HG03139 (cell line): ENCODE data around the gene TRIM5.
A peak's percentile ranks its signal among the peaks of the same experiment; 100 is the strongest.
"Not testable (repeated sequence)": the region's sequence is repeated elsewhere in the genome, so short reads cannot be mapped to it uniquely, and the experiment has no call there.

Experiments used
- ATAC-seq: cut with Tn5 transposase; IDR thresholded peaks from one replicate; pipeline ENCODE4 v1.9.1; 2021; ENCODE audit not compliant: unreplicated experiment

Gene TRIM5, protein sequence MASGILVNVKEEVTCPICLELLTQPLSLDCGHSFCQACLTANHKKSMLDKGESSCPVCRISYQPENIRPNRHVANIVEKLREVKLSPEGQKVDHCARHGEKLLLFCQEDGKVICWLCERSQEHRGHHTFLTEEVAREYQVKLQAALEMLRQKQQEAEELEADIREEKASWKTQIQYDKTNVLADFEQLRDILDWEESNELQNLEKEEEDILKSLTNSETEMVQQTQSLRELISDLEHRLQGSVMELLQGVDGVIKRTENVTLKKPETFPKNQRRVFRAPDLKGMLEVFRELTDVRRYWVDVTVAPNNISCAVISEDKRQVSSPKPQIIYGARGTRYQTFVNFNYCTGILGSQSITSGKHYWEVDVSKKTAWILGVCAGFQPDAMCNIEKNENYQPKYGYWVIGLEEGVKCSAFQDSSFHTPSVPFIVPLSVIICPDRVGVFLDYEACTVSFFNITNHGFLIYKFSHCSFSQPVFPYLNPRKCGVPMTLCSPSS

DNA sequence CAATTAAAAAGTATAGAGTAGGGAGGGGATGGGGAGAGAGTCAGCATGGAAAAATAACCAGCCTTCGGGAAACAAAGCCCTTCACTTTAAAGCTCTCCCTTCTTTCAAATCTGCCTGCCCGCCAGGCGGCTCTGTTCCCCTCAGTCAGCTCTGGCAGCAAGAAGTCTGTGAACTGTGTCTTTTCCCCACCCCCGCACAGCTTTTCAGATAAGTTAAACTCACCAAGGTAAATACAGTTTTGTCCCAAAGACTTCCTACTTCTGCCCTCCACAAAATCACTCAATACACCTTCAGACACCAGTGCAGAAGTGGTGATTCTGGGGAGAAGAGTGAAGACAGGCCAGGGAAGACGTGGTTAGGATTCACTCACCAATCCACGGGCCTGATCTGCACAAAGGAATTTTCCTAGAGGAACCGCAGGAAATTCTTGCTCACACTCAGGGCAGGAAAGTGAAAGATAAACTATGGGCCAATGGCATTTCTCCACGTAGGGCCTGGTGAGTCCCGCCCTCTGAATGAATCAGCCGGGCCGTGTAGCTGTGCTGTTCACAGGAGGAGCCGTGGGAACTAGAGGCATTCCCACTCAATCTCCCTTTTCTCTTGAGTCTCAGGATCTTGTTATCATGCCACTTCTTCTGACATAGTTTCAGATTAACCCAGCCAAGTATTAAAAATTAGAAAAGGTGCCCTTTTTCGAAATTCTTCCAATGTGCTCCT lies at the start of gene TRIM5:
TRIM5 (minus strand) TSS at position 429 of the 717 bp plus-strand sequence. CDS start 4,897 bp downstream, outside the sequence.
- peak; percentile 72 for ATAC-seq

DNA sequence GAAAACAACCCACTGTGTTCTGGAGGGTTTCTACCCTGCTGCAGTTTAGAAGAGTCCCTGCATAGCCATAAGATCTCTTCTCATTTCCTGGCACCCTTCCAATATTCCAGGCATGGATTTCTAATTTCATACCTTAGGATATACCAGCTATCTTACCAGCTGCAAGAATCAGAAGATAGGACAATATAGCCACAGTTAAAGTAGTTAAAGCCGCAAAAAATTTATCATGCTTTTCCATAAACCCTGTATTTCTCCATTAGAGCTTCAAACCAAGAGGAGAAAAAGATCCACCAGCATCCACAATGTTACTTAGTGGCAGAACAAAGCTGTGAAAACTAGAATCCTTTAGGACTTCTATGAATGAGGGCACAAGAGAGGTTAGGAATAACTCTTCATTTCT lies 42.8 kb upstream of the TRIM5 start:
- no peak for ATAC-seq

DNA sequence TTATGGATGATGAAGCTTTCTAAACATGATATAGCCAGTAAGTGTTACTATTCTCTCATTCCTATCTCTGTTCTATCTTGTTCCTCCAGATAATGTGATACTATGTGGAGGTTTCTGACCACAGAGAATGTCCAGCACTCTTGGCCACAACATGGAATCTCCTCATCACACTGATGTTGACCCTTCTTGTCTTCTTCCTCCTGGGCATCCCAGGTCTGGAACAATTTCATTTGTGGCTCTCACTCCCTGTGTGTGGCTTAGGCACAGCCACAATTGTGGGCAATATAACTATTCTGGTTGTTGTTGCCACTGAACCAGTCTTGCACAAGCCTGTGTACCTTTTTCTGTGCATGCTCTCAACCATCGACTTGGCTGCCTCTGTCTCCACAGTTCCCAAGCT lies 41.5 kb upstream of the TRIM5 start:
- no peak for ATAC-seq

DNA sequence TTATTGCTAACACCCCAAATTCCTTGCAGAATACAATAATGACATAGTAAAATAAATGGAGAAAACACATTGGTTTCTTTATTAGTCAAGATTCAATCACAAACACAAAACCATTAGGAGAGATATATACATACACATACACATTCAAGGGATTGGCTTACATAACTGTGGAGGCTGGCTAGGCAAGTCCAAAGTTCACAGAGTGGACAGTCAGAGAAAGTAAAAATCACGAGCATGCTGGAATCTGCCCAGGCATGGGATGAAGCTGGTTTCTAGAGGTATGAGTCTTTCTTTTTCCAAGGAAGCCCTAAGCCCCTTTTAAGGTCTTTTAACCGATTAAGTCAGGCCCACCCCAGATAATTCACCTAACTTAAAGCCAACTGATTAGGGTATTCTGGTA lies 37.7 kb upstream of the TRIM5 start:
- no peak for ATAC-seq

DNA sequence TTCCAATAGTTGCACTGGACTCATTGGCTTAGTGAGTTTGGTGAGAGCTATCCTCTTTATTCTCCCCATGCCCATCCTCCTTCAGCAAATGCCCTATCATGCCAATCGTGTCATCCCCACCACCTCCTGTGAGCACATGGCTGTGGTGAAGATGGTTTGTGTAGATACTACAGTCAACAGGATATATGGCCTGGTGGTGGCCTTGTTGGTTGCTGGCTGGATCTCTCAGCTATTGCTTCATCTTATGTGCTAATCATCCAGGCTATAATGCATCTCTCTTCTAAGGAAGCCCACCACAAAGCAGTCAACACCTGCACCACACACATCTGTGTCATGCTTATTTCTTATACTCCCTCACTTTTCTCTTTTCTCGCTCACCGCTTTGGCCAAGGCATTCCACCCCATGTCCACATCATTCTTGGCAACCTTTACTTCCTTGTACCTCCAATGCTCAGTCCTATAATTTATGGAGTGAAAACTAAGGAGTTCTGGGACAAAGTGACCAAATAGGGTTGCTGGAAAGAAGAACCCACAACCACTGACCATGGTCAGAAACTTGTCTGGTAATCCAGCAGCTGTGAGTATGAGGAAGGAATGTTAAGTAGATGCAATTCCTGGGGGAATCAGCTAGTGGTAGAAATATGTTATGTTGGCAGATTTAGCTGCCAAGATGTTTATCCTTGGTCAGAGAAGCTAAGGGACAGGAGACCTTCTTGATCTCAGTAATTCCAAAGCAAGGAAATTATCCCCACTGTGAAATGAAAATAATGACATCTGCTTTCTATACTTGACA lies 35.0 kb upstream of the TRIM5 start:
- no peak for ATAC-seq

DNA sequence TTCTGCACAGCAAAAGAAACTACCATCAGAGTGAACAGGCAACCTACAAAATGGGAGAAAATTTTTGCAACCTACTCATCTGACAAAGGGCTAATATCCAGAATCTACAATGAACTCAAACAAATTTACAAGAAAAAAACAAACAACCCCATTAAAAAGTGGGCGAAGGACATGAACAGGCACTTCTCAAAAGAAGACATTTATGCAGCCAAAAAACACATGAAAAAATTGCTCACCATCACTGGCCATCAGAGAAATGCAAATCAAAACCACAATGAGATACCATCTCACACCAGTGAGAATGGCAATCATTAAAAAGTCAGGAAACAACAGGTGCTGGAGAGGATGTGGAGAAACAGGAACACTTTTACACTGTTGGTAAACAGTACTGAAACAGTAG lies 31.6 kb upstream of the TRIM5 start:
- not testable (repeated sequence) for ATAC-seq

DNA sequence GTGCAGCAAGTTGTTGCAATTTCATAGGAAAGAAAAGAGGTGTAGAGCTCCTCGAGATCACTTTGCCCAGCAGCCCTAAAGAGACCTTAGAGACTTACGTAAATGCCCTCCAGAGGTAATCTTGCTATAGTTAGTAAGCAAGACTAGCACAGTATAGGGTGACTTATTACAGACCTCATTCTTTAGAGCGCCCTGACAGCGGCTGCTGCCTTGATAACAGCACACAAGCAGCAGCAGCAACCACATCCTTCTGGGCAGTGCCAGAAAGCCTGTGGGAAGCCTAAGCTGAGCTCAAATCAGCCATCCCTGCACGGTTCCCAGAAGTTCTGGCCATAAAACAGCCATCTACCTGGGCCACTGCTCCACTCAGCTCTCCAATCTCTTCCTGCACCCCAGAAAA lies 28.8 kb upstream of the TRIM5 start:
- no peak for ATAC-seq

DNA sequence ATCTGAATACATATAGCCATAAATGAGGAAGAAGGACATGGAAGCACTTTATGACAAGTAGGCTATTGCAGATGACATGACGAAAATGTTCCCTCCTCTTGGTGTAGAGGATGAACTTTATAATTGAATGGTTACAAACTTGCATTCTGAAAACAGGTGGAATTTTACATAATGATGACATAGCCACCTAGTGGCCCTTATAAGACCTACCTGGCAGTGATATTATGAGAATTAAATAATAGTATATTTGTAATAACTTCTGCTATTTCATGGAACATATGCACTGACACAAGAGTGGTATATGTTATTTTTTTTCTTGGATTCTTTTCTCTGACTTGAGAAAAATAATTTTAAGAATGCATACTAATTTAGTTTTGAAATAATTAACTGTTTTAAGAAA lies 27.6 kb upstream of the TRIM5 start:
- ATAC-seq, result no peak

DNA sequence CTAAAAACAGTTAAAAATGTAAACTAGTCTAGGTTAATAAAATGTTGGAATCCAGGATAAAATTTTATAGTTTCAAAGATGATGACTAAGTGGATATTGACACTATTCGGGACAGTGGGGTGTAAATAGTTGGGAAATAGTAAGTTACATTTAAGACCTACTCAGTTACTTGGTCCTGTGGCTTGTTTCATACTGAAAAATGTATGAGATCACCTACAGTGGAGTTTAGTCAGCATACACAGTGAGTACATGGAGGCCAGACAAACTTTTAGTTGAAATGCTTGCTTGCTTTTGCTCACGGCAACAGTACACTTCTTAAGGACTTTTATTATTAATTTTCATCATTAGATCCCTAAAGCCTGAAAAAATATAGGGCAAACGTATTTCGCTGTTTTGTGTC lies 20.8 kb upstream of the TRIM5 start:
- ATAC-seq, result no peak

DNA sequence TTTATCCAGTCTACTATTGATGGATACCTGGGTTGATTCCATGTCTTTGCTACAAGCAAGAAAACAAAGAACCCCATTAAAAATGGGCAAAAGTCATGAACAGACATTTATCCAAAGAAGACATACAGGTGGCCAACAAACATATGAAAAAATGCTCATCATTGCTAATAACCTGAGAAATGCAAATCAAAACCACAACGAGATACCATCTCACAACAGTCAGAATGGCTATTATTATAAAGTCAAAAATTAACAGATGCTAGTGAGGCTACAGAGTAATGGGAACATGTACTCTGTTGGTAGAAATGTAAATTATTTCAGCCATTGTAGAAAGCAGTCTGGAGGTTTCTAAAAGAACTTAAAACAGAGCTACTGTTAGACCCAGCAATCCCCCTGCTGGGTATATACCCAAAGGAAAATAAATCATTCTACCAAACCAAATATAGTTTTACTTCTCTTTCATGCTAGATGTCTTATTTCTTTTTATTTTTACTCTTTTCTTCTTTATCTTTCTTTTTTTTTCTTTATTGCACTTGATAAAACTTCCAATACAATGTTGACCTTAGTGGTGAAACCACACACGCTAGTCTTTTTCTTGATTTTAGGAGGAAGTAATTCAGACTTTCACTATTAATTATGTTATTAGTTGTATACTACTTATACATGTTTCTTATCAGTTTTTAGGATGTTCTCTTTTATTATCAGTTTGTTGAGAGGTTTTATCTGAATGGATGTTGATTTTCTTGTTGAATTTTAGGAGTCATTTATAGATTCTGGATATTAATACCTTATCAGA lies 19.1 kb upstream of the TRIM5 start:
- ATAC-seq, result peak; percentile 80

DNA sequence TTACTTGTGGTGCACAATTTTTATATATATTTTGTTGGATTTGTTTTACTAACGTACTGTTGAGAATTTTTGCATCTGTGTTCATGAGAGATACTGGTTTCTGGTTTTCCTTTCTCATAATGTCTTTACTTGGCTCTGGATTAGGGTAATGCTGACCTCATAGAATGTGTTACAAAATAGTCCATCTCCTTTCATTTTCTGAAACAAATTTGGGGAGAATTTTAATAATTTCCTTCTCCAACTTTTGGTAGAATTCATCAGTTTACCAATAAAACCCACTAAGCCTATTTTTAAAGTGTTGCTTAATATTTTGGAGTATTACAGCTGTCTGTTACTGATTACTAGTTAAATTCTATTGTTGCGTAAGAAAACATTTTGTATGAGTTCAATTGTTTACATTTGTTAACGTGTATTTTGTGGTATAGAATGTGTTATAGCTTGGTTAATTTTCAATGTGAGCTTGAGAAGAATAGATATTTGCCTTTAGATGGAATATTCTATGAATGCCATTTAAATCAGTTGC lies 16.2 kb upstream of the TRIM5 start:
- ATAC-seq, result no peak

DNA sequence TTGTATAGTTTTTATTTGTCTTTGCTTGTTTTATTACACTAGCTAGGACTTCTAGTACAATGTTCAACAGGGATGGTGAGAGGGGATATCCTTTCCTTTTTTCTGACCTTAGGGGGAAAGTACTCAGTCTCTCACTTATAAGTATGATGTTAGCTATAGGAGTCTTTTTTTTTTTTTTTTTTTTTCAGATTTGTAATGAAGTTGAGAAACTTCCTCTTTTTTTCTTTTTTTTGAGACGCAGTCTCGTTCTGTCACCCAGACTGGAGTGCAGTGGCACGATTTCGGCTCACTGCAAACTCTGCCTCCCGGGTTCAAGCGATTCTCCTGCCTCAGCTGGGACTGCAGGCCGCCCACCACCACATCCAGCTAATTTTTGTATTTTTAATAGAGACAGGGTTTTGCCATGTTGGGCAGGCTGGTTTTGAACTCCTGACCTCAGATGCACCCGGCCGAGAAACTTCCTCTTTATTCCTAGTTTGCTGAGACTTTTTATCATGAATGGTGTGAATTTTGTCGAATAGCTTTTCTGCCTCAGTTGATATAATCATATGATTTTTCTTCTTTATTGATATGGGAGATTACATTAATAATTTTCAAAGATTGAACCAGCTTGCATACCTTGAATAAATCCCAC lies 15.7 kb upstream of the TRIM5 start:
- no peak for ATAC-seq

DNA sequence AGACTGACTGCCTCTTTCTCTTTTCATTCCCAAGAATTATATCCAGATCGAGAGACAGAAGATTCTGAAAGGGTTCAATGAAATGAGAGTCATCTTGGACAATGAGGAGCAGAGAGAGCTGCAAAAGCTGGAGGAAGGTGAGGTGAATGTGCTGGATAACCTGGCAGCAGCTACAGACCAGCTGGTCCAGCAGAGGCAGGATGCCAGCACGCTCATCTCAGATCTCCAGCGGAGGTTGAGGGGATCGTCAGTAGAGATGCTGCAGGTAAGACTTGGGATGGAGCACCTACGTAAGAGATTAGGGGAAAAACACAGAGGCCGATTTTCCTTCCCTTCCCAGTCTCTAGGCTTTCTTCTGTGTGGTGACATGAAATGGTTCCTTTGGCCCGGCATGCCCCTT lies 13.4 kb upstream of the TRIM5 start:
- no peak for ATAC-seq

DNA sequence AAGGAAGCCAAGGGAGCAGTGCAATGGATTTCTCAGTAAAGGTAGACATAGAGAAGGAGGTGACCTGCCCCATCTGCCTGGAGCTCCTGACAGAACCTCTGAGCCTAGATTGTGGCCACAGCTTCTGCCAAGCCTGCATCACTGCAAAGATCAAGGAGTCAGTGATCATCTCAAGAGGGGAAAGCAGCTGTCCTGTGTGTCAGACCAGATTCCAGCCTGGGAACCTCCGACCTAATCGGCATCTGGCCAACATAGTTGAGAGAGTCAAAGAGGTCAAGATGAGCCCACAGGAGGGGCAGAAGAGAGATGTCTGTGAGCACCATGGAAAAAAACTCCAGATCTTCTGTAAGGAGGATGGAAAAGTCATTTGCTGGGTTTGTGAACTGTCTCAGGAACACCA lies 11.3 kb upstream of the TRIM5 start:
- ATAC-seq, result no peak

DNA sequence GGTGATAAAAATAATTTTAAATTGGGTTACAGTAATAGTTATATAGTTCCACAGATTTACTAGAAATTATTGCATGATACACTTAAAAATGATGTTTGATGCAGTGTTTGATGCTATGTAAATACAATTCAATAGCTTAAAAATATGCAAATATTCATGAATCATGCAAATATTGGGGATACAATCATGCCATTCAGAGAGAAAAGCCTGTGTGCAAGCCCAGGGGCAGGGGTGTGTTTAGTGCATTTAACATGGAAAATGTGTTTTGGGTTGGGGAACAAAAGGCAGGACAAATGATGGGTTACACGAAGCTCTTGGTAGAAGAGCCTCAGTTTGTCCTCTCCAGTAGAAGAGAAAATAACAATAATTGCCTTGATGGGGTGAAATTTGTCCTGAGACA lies 10.7 kb upstream of the TRIM5 start:
- no peak for ATAC-seq

DNA sequence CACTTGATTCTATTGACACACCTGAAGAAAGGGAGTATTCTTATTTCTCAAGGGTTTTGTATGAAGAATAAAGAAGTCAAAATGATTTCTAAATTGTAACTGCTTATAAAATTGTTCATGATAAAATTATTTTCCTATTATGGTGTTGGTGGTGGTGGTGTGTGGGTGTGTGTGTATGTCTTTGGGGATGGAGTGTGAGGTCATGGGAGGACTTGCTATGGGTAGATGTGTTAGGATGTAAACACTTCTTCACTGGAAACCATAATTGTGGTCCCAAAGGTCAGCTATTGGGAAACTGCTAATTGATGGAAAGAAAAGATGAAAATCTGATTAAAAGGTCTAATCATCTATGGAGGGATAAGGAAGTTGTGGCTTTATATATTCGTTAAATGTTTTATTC lies 9.8 kb upstream of the TRIM5 start:
- ATAC-seq, result no peak

DNA sequence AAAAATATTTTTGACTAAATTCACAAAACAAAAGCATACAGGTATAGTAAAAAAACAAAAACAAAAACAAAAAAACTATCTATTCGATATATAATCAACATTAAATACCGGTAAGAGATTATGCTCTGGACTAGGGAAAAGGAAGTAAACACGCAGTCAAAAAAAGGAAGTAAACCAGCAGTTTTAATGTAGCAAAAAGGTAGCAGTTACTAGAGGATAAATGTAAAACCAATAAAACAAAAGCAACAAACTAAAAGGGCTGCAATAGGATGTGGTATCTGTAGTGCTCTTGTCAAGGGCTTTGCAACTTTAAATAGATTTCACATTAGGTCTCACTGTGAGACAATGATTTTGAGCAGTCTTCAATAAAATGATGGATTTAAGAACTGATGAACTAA lies 7.1 kb upstream of the TRIM5 start:
- no peak for ATAC-seq

DNA sequence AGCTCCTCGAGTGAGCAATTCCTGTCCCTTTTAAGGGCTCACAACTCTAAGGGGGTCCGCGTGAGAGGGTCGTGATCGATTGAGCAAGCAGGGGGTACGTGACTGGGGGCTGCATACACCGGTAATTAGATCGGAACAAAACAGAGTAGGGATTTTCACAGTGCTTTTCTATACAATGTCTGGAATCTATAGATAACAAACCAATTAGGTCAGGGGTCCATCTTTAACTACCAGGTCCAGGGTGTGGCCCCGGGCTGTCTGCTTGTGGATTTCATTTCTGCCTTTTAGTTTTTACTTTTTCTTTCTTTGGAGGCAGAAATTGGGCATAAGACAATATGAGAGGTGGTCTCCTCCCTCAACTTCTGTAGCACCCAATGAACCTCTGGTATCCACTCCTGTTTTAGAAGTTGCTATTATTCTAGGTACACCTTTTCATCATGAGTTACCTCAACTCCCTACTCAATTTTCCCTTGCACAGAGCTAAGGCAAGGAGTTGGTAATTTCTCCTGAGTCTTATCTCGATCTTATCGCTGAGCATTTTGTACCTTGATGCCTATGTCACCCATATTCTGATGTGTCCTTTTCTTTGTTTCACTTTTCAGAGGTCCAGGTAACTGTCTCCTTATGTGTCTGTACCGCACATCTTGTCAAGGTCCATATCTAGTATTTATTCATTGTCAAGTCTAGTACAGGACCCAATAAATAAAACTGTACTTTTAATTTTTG lies 6.5 kb upstream of the TRIM5 start:
- not testable (repeated sequence) for ATAC-seq

DNA sequence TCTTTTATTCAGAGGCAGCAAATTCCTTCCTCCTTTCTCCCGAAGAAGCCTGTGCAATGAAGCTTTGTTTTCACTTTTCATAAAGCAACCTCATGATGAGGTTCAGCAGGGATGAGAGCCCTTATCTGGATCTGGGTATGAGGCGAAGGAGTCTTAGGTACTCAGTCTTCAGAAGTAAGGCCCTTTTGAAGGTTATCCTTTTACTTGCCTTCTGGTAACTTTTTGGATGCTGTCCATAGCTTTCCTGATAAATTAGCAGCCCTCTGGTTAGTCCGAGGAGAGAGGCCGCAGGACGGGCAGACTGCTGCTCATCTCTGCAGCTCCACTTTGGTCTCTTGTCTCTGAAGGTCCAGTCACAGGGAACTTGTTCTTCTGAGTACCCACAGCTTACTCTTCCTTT lies 5.9 kb upstream of the TRIM5 start:
- no peak for ATAC-seq
